ENCODE measurements around the gene PEX11G.
"Not testable (repeated sequence)": the region's sequence is repeated elsewhere in the genome, so short reads cannot be mapped to it uniquely, and the experiment has no call there.

PEX11G gene

GRCh38 chr19:7455600-7456296 is 33.1 kb downstream of the PEX11G start:
- ChIA-PET CTCF (no interaction called here), POLR2A (no interaction called here)
- H3K4me3 ChIP-seq (ENCODE audit: low read depth, low read length) = no peak overlapping the region
- no peak for DNase-seq (ENCODE audit: low read depth, low spot score)
- no peak for TF ChIP-seq CTCF (IDR thresholded peaks at IDR 0.05; ENCODE audit: insufficient read depth, low read length, missing control alignments)

- H3K4me3 ChIP-seq (ENCODE audit: low read depth, low read length) = no peak overlapping the region
- ChIA-PET POLR2A (no interaction called here), CTCF (no interaction called here)
- TF ChIP-seq CTCF (IDR thresholded peaks at IDR 0.05; ENCODE audit: insufficient read depth, low read length, missing control alignments) = no peak
- no peak for DNase-seq (ENCODE audit: low read depth, low spot score)
These were observed 33.8 kb downstream of the PEX11G start for GRCh38 chr19:7454998-7455397.

GRCh38 chr19:7450243-7451223 is 38.3 kb downstream of the PEX11G start:
- POLR2A ChIA-PET = no interaction called here
- no peak for DNase-seq (ENCODE audit: low read depth, low spot score)
- H3K4me3 ChIP-seq (ENCODE audit: low read depth, low read length) = no peak overlapping the region
- CTCF ChIA-PET = no interaction called here
- no peak for TF ChIP-seq CTCF (IDR thresholded peaks at IDR 0.05; ENCODE audit: insufficient read depth, low read length, missing control alignments)

- CTCF ChIA-PET = interaction anchor here (0.8 kb wide), 1 partner anchor 108 kb away, joined by 3 read pairs; no protein-coding TSS in a partner anchor
- POLR2A ChIA-PET; H3K4me3 ChIP-seq (ENCODE audit: low read depth, low read length); DNase-seq (ENCODE audit: low read depth, low spot score): not testable (repeated sequence)
These were observed 39.3 kb downstream of the PEX11G start for GRCh38 chr19:7449391-7450070.

GRCh38 chr19:7447648-7448047 is 41.2 kb downstream of the PEX11G start:
- TF ChIP-seq CTCF (IDR thresholded peaks at IDR 0.05; ENCODE audit: insufficient read depth, low read length, missing control alignments) = no peak
- no peak overlapping the region for H3K4me3 ChIP-seq (ENCODE audit: low read depth, low read length)
- POLR2A ChIA-PET = no interaction called here
- CTCF ChIA-PET = no interaction called here
- no peak for DNase-seq (ENCODE audit: low read depth, low spot score)

GRCh38 chr19:7445104-7445503 is 43.7 kb downstream of the PEX11G start:
- POLR2A ChIA-PET = no interaction called here
- TF ChIP-seq CTCF (IDR thresholded peaks at IDR 0.05; ENCODE audit: insufficient read depth, low read length, missing control alignments) = no peak
- H3K4me3 ChIP-seq (ENCODE audit: low read depth, low read length) = no peak overlapping the region
- no peak for DNase-seq (ENCODE audit: low read depth, low spot score)
- CTCF ChIA-PET = interaction anchor here (1.6 kb wide), 1 partner anchor 11 kb away, joined by 3 read pairs; no protein-coding TSS in a partner anchor

Data from AG04449 (cell line).